K562 (cell line): Measurements from ENCODE around the gene TTK.

Source experiments
- JUN ChIP-seq, 2 experiments: sonication (generic) in 1 of 2; formaldehyde crosslinking in 1 of 2; IDR thresholded peaks; 2 replicates each; pipeline versions ENCODE4 v1.6.1 to v1.8.0; 2012 to 2022; ENCODE audit warnings: borderline replicate concordance in 2 of 2, mild to moderate bottlenecking in 2 of 2, improper control_type of control experiment in 1 of 2, low read depth in 1 of 2, low read length in 1 of 2, missing genetic modification reagents in 1 of 2
- SMAD4 ChIP-seq: fragments of 250-450 bp; sonication (Bioruptor Pico); conservative IDR thresholded peaks from 2 replicates; pipeline ENCODE4 v1.8.0; 2021; ENCODE audit warnings: inconsistent platforms, mild to moderate bottlenecking, moderate library complexity
- TF ChIP-seq, protein P1 (sequence below): fragments of 250-450 bp; sonication (Bioruptor Pico); IDR thresholded peaks from 2 replicates; pipeline ENCODE4 v1.8.0; 2022; ENCODE audit warnings: inconsistent platforms, mild to moderate bottlenecking, moderate library complexity, borderline replicate concordance
- TF ChIP-seq, protein P2 (sequence below), 3 experiments: IDR thresholded peaks in 2 of 3; conservative IDR thresholded peaks in 1 of 3; 2 replicates each; pipeline ENCODE4 v1.5.1; 2011 to 2012; ENCODE audit warnings: low read length in 3 of 3, mild to moderate bottlenecking in 3 of 3, control low read depth in 2 of 3, improper control_type of control experiment in 1 of 3, inconsistent platforms in 1 of 3, low read depth in 1 of 3, mixed read lengths in 1 of 3, moderate library complexity in 1 of 3; ENCODE audit not compliant: insufficient read depth in 2 of 3

DNA sequence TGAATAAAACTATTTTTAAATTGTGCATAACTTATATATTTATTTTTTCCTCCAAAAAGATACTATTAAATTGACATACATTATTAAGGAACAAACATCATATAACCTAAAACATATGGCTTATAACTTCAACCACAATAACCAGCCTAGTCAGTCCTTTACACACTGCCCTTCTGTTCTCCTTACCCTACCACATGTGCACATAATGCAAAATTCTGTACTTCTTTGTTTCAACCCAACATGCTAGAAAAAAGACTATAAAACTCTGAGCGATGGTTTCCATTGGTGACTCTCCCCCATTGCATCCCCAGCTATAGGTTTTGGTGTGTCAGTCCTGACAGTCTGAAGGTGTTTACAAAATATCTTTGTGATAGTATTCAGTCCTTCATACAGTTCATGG, 14.8 kb upstream of the TTK start:
- TF ChIP-seq JUN (IDR thresholded peaks at IDR 0.05; ENCODE audit: borderline replicate concordance, low read depth, low read length) (no peak), JUN (CRISPR knock-in tag; IDR thresholded peaks at IDR 0.05; ENCODE audit: borderline replicate concordance) (no peak), SMAD4 (no peak)
- TF ChIP-seq, protein P1, sequence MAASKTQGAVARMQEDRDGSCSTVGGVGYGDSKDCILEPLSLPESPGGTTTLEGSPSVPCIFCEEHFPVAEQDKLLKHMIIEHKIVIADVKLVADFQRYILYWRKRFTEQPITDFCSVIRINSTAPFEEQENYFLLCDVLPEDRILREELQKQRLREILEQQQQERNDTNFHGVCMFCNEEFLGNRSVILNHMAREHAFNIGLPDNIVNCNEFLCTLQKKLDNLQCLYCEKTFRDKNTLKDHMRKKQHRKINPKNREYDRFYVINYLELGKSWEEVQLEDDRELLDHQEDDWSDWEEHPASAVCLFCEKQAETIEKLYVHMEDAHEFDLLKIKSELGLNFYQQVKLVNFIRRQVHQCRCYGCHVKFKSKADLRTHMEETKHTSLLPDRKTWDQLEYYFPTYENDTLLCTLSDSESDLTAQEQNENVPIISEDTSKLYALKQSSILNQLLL (CRISPR knock-in tag), result no peak
- TF ChIP-seq, protein P2, sequence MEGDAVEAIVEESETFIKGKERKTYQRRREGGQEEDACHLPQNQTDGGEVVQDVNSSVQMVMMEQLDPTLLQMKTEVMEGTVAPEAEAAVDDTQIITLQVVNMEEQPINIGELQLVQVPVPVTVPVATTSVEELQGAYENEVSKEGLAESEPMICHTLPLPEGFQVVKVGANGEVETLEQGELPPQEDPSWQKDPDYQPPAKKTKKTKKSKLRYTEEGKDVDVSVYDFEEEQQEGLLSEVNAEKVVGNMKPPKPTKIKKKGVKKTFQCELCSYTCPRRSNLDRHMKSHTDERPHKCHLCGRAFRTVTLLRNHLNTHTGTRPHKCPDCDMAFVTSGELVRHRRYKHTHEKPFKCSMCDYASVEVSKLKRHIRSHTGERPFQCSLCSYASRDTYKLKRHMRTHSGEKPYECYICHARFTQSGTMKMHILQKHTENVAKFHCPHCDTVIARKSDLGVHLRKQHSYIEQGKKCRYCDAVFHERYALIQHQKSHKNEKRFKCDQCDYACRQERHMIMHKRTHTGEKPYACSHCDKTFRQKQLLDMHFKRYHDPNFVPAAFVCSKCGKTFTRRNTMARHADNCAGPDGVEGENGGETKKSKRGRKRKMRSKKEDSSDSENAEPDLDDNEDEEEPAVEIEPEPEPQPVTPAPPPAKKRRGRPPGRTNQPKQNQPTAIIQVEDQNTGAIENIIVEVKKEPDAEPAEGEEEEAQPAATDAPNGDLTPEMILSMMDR (IDR thresholded peaks at IDR 0.05 in 2 of 3, conservative IDR thresholded peaks at IDR 0.05 in 1 of 3; ENCODE audit: insufficient read depth in 2 of 3, low read depth in 1 of 3, low read length in 3 of 3), result no peak
